ENCODE data around the gene ZNF415.
A peak's percentile ranks its signal among the peaks of the same experiment; 100 is the strongest.

ZNF415 gene

DNA sequence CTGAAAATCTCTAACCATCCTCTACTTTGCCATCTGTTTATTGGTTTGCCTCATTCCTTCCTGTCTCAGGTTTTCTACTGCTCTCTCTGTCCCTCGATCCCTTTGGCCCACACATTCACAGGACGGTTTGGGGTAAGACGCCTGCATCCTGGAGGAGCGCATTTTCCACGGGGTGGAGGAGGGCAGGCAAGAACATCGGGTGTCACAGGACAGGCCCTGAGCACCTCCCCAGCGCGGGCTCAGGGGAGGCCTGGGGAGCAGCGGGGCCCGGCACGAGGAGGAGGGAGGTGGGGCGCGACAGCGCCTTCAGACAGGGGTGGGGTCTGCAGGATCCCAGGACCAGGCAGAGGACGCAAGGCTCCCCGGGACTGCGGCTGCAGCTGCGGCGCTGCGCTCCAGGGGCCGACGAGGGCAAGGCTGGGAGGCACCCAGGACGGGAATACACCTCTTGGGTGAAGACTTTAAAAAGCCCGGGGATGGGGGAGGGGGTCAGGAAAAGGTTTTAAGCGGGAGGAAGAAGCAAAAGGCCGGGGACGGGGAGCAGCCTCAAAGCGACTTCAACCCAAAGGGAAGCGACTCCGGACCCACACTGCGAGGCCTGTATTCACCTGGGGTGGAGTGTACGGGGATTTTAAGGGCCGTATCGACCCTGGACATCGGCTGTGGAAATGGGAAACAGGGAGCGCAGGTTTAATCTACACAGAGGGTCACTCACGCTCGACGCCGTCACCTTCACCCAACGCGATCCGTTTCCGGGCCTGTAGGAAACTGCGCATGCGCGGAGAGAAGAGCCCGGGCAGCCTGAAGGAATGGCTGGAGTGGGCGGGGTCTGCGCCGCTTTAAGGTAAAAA lies at the start of gene ZNF415:
Gene ZNF415, minus strand, starts transcription at position 770 of the 851 bp plus-strand sequence. CDS start 10,234 bp downstream, outside the sequence.
- DNase-seq (ENCODE audit: low read depth, low spot score): peak; percentile 51
- no peak for TF ChIP-seq ZNF274 (IDR thresholded peaks at IDR 0.05; ENCODE audit: low read depth, low read length)
- TF ChIP-seq SUZ12 (IDR thresholded peaks at IDR 0.05; ENCODE audit: extremely low read depth, insufficient read depth, insufficient read length): no peak
- no peak for TF ChIP-seq YY1 (IDR thresholded peaks at IDR 0.05; ENCODE audit: insufficient read depth, insufficient read length)
- peaks cover 3% of the 10 kb centered on the region for H3K36me3 ChIP-seq (ENCODE audit: insufficient read depth, insufficient read length, low read length)
- peak within 1 kb of the TSS; percentile 68 for H3K4me3 ChIP-seq (ENCODE audit: insufficient read length, low read depth)
- H3K9ac ChIP-seq (ENCODE audit: insufficient read length, low read depth): peak within 1 kb of the TSS; percentile 75
- H3K27me3 ChIP-seq (ENCODE audit: insufficient read depth, insufficient read length): no peaks in the 10 kb centered on the region
- no peaks in the 10 kb centered on the region for H3K4me1 ChIP-seq (ENCODE audit: insufficient read depth, insufficient read length)
- H3K9me3 ChIP-seq (ENCODE audit: insufficient read depth, low read length): no peaks in the 10 kb centered on the region

- H3K36me3 ChIP-seq (ENCODE audit: insufficient read depth, insufficient read length, low read length): peaks cover 20% of the 10 kb centered on the region
- no peaks in the 10 kb centered on the region for H3K27me3 ChIP-seq (ENCODE audit: insufficient read depth, insufficient read length)
- no peak overlapping the region for H3K9ac ChIP-seq (ENCODE audit: insufficient read length, low read depth)
- H3K4me1 ChIP-seq (ENCODE audit: insufficient read depth, insufficient read length): no peaks in the 10 kb centered on the region
- peaks cover 8% of the 10 kb centered on the region; the same call in 1 of the 2 replicates for H3K9me3 ChIP-seq (ENCODE audit: insufficient read depth, low read length)
- DNase-seq (ENCODE audit: low read depth, low spot score): no peak
- no peak for TF ChIP-seq YY1 (IDR thresholded peaks at IDR 0.05; ENCODE audit: insufficient read depth, insufficient read length)
- no peak for TF ChIP-seq ZNF274 (IDR thresholded peaks at IDR 0.05; ENCODE audit: low read depth, low read length)
- TF ChIP-seq SUZ12 (IDR thresholded peaks at IDR 0.05; ENCODE audit: extremely low read depth, insufficient read depth, insufficient read length): no peak
- no peak overlapping the region for H3K4me3 ChIP-seq (ENCODE audit: insufficient read length, low read depth)
Measured at GRCh38 chr19:53182202-53182601, 49.5 kb upstream of the ZNF415 start.

- peaks cover 21% of the 10 kb centered on the region; the same call in 1 of the 2 replicates for H3K9me3 ChIP-seq (ENCODE audit: insufficient read depth, low read length)
- H3K4me1 ChIP-seq (ENCODE audit: insufficient read depth, insufficient read length): no peaks in the 10 kb centered on the region
- peaks cover 35% of the 10 kb centered on the region for H3K36me3 ChIP-seq (ENCODE audit: insufficient read depth, insufficient read length, low read length)
Measured at GRCh38 chr19:53177986-53178385, 45.3 kb upstream of the ZNF415 start.

GRCh38 chr19:53172889-53173288 lies 40.2 kb upstream of the ZNF415 start:
- Histone ChIP-seq H3K9ac (ENCODE audit: insufficient read length, low read depth) (no peak overlapping the region), H3K27me3 (ENCODE audit: insufficient read depth, insufficient read length) (no peaks in the 10 kb centered on the region), H3K4me1 (ENCODE audit: insufficient read depth, insufficient read length) (no peaks in the 10 kb centered on the region), H3K36me3 (ENCODE audit: insufficient read depth, insufficient read length, low read length) (peaks cover 21% of the 10 kb centered on the region), H3K4me3 (ENCODE audit: insufficient read length, low read depth) (no peak overlapping the region), H3K9me3 (ENCODE audit: insufficient read depth, low read length) (peaks cover 19% of the 10 kb centered on the region)
- no peak for DNase-seq (ENCODE audit: low read depth, low spot score)
- TF ChIP-seq YY1 (IDR thresholded peaks at IDR 0.05; ENCODE audit: insufficient read depth, insufficient read length): no peak
- no peak for TF ChIP-seq ZNF274 (IDR thresholded peaks at IDR 0.05; ENCODE audit: low read depth, low read length)
- no peak for TF ChIP-seq SUZ12 (IDR thresholded peaks at IDR 0.05; ENCODE audit: extremely low read depth, insufficient read depth, insufficient read length)

More at GRCh38 chr19:53177986-53178385, 45.3 kb upstream of the ZNF415 start:
- no peak for TF ChIP-seq SUZ12 (IDR thresholded peaks at IDR 0.05; ENCODE audit: extremely low read depth, insufficient read depth, insufficient read length)
- no peak for TF ChIP-seq YY1 (IDR thresholded peaks at IDR 0.05; ENCODE audit: insufficient read depth, insufficient read length)
- no peak for TF ChIP-seq ZNF274 (IDR thresholded peaks at IDR 0.05; ENCODE audit: low read depth, low read length)
- no peaks in the 10 kb centered on the region for H3K27me3 ChIP-seq (ENCODE audit: insufficient read depth, insufficient read length)
- no peak for DNase-seq (ENCODE audit: low read depth, low spot score)
- no peak overlapping the region for H3K9ac ChIP-seq (ENCODE audit: insufficient read length, low read depth)
- no peak overlapping the region for H3K4me3 ChIP-seq (ENCODE audit: insufficient read length, low read depth)

- Histone ChIP-seq H3K9me3 (ENCODE audit: insufficient read depth, low read length) (peaks cover 45% of the 10 kb centered on the region), H3K4me1 (ENCODE audit: insufficient read depth, insufficient read length) (no peaks in the 10 kb centered on the region), H3K36me3 (ENCODE audit: insufficient read depth, insufficient read length, low read length) (peaks cover 17% of the 10 kb centered on the region), H3K4me3 (ENCODE audit: insufficient read length, low read depth) (no peak overlapping the region), H3K9ac (ENCODE audit: insufficient read length, low read depth) (no peak overlapping the region), H3K27me3 (ENCODE audit: insufficient read depth, insufficient read length) (no peaks in the 10 kb centered on the region)
- TF ChIP-seq SUZ12 (IDR thresholded peaks at IDR 0.05; ENCODE audit: extremely low read depth, insufficient read depth, insufficient read length) (no peak), ZNF274 (IDR thresholded peaks at IDR 0.05; ENCODE audit: low read depth, low read length) (peak; percentile 89), YY1 (IDR thresholded peaks at IDR 0.05; ENCODE audit: insufficient read depth, insufficient read length) (no peak)
- no peak for DNase-seq (ENCODE audit: low read depth, low spot score)
Measured at GRCh38 chr19:53165691-53166091, 33.0 kb upstream of the ZNF415 start.

DNA sequence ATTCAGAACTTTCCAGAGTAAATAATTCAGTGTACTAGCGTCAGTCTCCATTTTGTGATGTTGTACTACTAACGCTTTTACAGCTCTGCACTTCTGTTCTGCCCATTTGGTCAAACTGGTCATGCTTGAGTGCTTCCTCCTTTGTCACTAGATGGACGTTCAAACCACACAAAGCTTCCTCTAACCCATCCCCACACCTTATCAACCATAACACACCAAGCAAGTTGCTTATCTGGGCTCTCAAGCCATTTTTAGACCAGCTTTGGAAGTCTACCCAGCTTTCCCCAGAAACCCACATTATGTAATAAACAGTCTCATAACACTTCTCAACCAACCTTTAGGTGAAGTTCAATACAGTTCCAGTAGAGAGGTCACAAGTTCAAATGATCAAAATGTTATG lies 28.4 kb upstream of the ZNF415 start:
- Histone ChIP-seq H3K9ac (ENCODE audit: insufficient read length, low read depth) (no peak overlapping the region), H3K9me3 (ENCODE audit: insufficient read depth, low read length) (peaks cover 32% of the 10 kb centered on the region), H3K4me3 (ENCODE audit: insufficient read length, low read depth) (no peak overlapping the region), H3K4me1 (ENCODE audit: insufficient read depth, insufficient read length) (no peaks in the 10 kb centered on the region), H3K36me3 (ENCODE audit: insufficient read depth, insufficient read length, low read length) (peaks cover 25% of the 10 kb centered on the region), H3K27me3 (ENCODE audit: insufficient read depth, insufficient read length) (no peaks in the 10 kb centered on the region)
- no peak for DNase-seq (ENCODE audit: low read depth, low spot score)
- no peak for TF ChIP-seq SUZ12 (IDR thresholded peaks at IDR 0.05; ENCODE audit: extremely low read depth, insufficient read depth, insufficient read length)
- TF ChIP-seq ZNF274 (IDR thresholded peaks at IDR 0.05; ENCODE audit: low read depth, low read length): no peak
- no peak for TF ChIP-seq YY1 (IDR thresholded peaks at IDR 0.05; ENCODE audit: insufficient read depth, insufficient read length)

DNA sequence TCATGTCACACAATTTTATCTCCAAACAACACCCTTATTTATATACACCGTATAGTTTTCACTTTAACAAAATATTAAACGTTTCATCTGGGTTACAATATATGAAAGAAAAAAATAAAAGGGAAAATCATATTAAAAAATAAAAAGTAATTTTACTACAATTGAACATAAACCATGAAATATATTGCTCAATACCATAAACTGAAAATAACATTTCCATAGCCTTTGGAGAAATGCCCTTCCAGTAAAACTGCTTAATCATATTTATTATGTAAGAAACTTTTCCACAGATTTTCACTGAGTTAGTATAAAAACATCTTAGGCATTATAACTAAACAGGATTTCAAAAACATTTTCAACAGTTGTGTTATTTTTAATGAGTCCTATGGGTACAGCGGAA lies 27.6 kb upstream of the ZNF415 start:
- TF ChIP-seq YY1 (IDR thresholded peaks at IDR 0.05; ENCODE audit: insufficient read depth, insufficient read length) (no peak), ZNF274 (IDR thresholded peaks at IDR 0.05; ENCODE audit: low read depth, low read length) (no peak), SUZ12 (IDR thresholded peaks at IDR 0.05; ENCODE audit: extremely low read depth, insufficient read depth, insufficient read length) (no peak)
- H3K36me3 ChIP-seq (ENCODE audit: insufficient read depth, insufficient read length, low read length): peaks cover 21% of the 10 kb centered on the region
- DNase-seq (ENCODE audit: low read depth, low spot score): no peak
- H3K27me3 ChIP-seq (ENCODE audit: insufficient read depth, insufficient read length): no peaks in the 10 kb centered on the region
- H3K4me1 ChIP-seq (ENCODE audit: insufficient read depth, insufficient read length): no peaks in the 10 kb centered on the region
- no peak overlapping the region for H3K9ac ChIP-seq (ENCODE audit: insufficient read length, low read depth)
- no peak overlapping the region for H3K4me3 ChIP-seq (ENCODE audit: insufficient read length, low read depth)
- peaks cover 24% of the 10 kb centered on the region for H3K9me3 ChIP-seq (ENCODE audit: insufficient read depth, low read length)
